ENCODE data around the gene SPRR2F.

Gene SPRR2F

GRCh38 chr1:153094426-153094825 lies 18.9 kb downstream of the SPRR2F start, which contains the start of gene SPRR2E:
SPRR2E (minus strand) TSS chr1:153094526; CDS start chr1:153093751, 775 bp downstream.
- Mint-ChIP-seq H3K4me3 (no peak within 1 kb of the TSS), H3K9me3 (no peaks in the 10 kb centered on the region), H3K4me1 (no peaks in the 10 kb centered on the region), H3K27ac (no peak within 1 kb of the TSS), H3K36me3 (ENCODE audit: low read depth) (no peaks in the 10 kb centered on the region), H3K27me3 (ENCODE audit: low read depth) (no peaks in the 10 kb centered on the region)
- no peak for TF ChIP-seq CTCF (IDR thresholded peaks at IDR 0.05; ENCODE audit: unreplicated experiment in 3 of 3)

- no peaks in the 10 kb centered on the region for H3K36me3 Mint-ChIP-seq (ENCODE audit: low read depth)
- H3K9me3 Mint-ChIP-seq = no peaks in the 10 kb centered on the region
- H3K4me1 Mint-ChIP-seq = no peaks in the 10 kb centered on the region
- TF ChIP-seq CTCF (IDR thresholded peaks at IDR 0.05; ENCODE audit: unreplicated experiment in 3 of 3) = no peak
- no peaks in the 10 kb centered on the region for H3K27me3 Mint-ChIP-seq (ENCODE audit: low read depth)
- H3K27ac Mint-ChIP-seq = no peak overlapping the region
- H3K4me3 Mint-ChIP-seq = no peak overlapping the region
Observed at GRCh38 chr1:153087652-153088051, 25.7 kb downstream of the SPRR2F start.

GRCh38 chr1:153081736-153082135 lies 31.6 kb downstream of the SPRR2F start:
- Mint-ChIP-seq H3K27ac (no peak overlapping the region), H3K27me3 (ENCODE audit: low read depth) (no peaks in the 10 kb centered on the region), H3K4me1 (no peaks in the 10 kb centered on the region), H3K9me3 (peaks cover 8% of the 10 kb centered on the region), H3K4me3 (no peak overlapping the region), H3K36me3 (ENCODE audit: low read depth) (no peaks in the 10 kb centered on the region)
- no peak for TF ChIP-seq CTCF (IDR thresholded peaks at IDR 0.05; ENCODE audit: unreplicated experiment in 3 of 3)

- no peaks in the 10 kb centered on the region for H3K36me3 Mint-ChIP-seq (ENCODE audit: low read depth)
Observed at GRCh38 chr1:153072806-153073726, 40.2 kb downstream of the SPRR2F start.

GRCh38 chr1:153071511-153071910 lies 41.8 kb downstream of the SPRR2F start, which contains the start of gene SPRR2B:
SPRR2B (minus strand) TSS chr1:153071611; CDS start chr1:153070839, 772 bp downstream.
- TF ChIP-seq CTCF (IDR thresholded peaks at IDR 0.05; ENCODE audit: unreplicated experiment in 3 of 3) = no peak
- Mint-ChIP-seq H3K4me1 (no peaks in the 10 kb centered on the region), H3K36me3 (ENCODE audit: low read depth) (no peaks in the 10 kb centered on the region), H3K4me3 (no peak within 1 kb of the TSS), H3K9me3 (no peaks in the 10 kb centered on the region), H3K27ac (no peak within 1 kb of the TSS), H3K27me3 (ENCODE audit: low read depth) (no peaks in the 10 kb centered on the region)

More at GRCh38 chr1:153072806-153073726, 40.2 kb downstream of the SPRR2F start:
- Mint-ChIP-seq H3K4me1 (no peaks in the 10 kb centered on the region), H3K4me3 (no peak overlapping the region), H3K27me3 (ENCODE audit: low read depth) (no peaks in the 10 kb centered on the region), H3K9me3 (peaks cover 2% of the 10 kb centered on the region), H3K27ac (no peak overlapping the region)
- no peak for TF ChIP-seq CTCF (IDR thresholded peaks at IDR 0.05; ENCODE audit: unreplicated experiment in 3 of 3)
